ENCODE measurements around the gene BLTP3B. TPM values are rescaled to one million over a fixed set of nuclear protein-coding genes. Genes with fewer than 3 reads are reported as not detected.

The BLTP3B gene
- total and polyA plus RNA-seq, 2 of the 13 experiments (the other 11 are each of a cell fraction or from before 2014, with no cell fraction given) = 15.6 to 24.4 TPM

GRCh38 chr12:100141998-100142850, 450 bp downstream of the BLTP3B start (continued):
- TF ChIP-seq MYNN (CRISPR knock-in tag; IDR thresholded peaks at IDR 0.05; ENCODE audit: low read depth) (0 out of 2 replicates have a peak, but pooled peaks have one; percentile 9), ZNF549 (CRISPR knock-in tag; IDR thresholded peaks at IDR 0.05) (no peak), BHLHE40 (IDR thresholded peaks at IDR 0.05; ENCODE audit: low read length) (no peak), ZNF414 (CRISPR knock-in tag; IDR thresholded peaks at IDR 0.05) (no peak), HBP1 (CRISPR knock-in tag; IDR thresholded peaks at IDR 0.05; ENCODE audit: low read depth) (no peak), ZZZ3 (CRISPR knock-in tag; IDR thresholded peaks at IDR 0.05; ENCODE audit: borderline replicate concordance) (no peak), TAF1 (CRISPR knock-in tag; IDR thresholded peaks at IDR 0.05) (peak; percentile 88), NR2F1 (CRISPR knock-in tag; IDR thresholded peaks at IDR 0.05) (peak; percentile 82 to 92), ZSCAN25 (CRISPR knock-in tag; IDR thresholded peaks at IDR 0.05) (no peak), RBM22 (optimal IDR thresholded peaks at IDR 0.05; ENCODE audit: low read length) (no peak), ZSCAN30 (CRISPR knock-in tag; IDR thresholded peaks at IDR 0.05) (no peak), SMC3 (IDR thresholded peaks at IDR 0.05; ENCODE audit: low read length) (no peak), ZBTB4 (CRISPR knock-in tag; IDR thresholded peaks at IDR 0.05; ENCODE audit: borderline replicate concordance) (no peak), JUNB (CRISPR knock-in tag; IDR thresholded peaks at IDR 0.05; ENCODE audit: borderline replicate concordance) (no peak), KAT7 (CRISPR knock-in tag; IDR thresholded peaks at IDR 0.05; ENCODE audit: borderline replicate concordance) (peak; percentile 51; the same call in 1 of the 2 replicates), CREBL2 (CRISPR knock-in tag; IDR thresholded peaks at IDR 0.05; ENCODE audit: borderline replicate concordance) (no peak), FOXK1 (CRISPR knock-in tag; IDR thresholded peaks at IDR 0.05; ENCODE audit: borderline replicate concordance, low read depth) (peak; percentile 56; the same call in 1 of the 2 replicates), CHD2 (IDR thresholded peaks at IDR 0.05; ENCODE audit: low read depth, low read length) (no peak), ZNF230 (CRISPR knock-in tag; IDR thresholded peaks at IDR 0.05) (no peak), SRSF9 (IDR thresholded peaks at IDR 0.05; ENCODE audit: borderline replicate concordance, insufficient read depth, low read depth, low read length, poor library complexity, severe bottlenecking) (no peak), ZNF569 (CRISPR knock-in tag; IDR thresholded peaks at IDR 0.05; ENCODE audit: borderline replicate concordance) (no peak), TOE1 (CRISPR knock-in tag; IDR thresholded peaks at IDR 0.05) (0 out of 2 replicates have a peak, but pooled peaks have one; percentile 35), ZBTB7B (CRISPR knock-in tag; IDR thresholded peaks at IDR 0.05) (peak; percentile 68), ZKSCAN5 (CRISPR knock-in tag; IDR thresholded peaks at IDR 0.05) (no peak), ZNF672 (CRISPR knock-in tag; IDR thresholded peaks at IDR 0.05) (no peak)

Measured in HepG2 (cell line).